ENCODE data around the gene SAE1. TPM values are rescaled to one million over a fixed set of nuclear protein-coding genes. Genes with fewer than 3 reads are reported as not detected.
A peak's percentile ranks its signal among the peaks of the same experiment; 100 is the strongest.

SAE1 gene
- total and polyA plus RNA-seq, 8 donors: 67.7 to 125 (median 93.4) TPM

- Histone ChIP-seq H3K27ac (no peak overlapping the region), H3K27me3 (no peaks in the 10 kb centered on the region), H3K36me3 (no peaks in the 10 kb centered on the region), H3K4me1 (peaks cover 0 to 7% of the 10 kb centered on the region in 2 donors), H3K4me3 (no peak overlapping the region), H3K9me3 (no peaks in the 10 kb centered on the region)
- peak in 2 of 4 donors; percentile 70 to 76 for DNase-seq
- TF ChIP-seq CTCF (IDR thresholded peaks at IDR 0.05): peak; percentile 55 to 72
- intact Hi-C loops (cut with DNase I): loop anchor here in 1 of 2 donors (5.0 kb wide), 1 partner anchor 43 kb away; no protein-coding TSS in a partner anchor
- ATAC-seq: peak; percentile 89
Measured at GRCh38 chr19:47124937-47125668, 5.5 kb upstream of the SAE1 start.

GRCh38 chr19:47125669-47125938, 5.0 kb upstream of the SAE1 start:
- Histone ChIP-seq H3K4me3 (no peak overlapping the region), H3K36me3 (no peaks in the 10 kb centered on the region), H3K27ac (no peak overlapping the region), H3K27me3 (no peaks in the 10 kb centered on the region), H3K9me3 (peaks cover 0 to 2% of the 10 kb centered on the region in 2 donors), H3K4me1 (peaks cover 0 to 7% of the 10 kb centered on the region in 2 donors)
- no peak for TF ChIP-seq CTCF (IDR thresholded peaks at IDR 0.05)
- intact Hi-C loops (cut with DNase I): no loop called here
- ATAC-seq (peak; percentile 38), DNase-seq (no peak)

- H3K27me3 ChIP-seq: no peaks in the 10 kb centered on the region
- H3K4me1 ChIP-seq: peaks cover 14 to 35% of the 10 kb centered on the region in 2 donors
- H3K27ac ChIP-seq: no peak overlapping the region
- TF ChIP-seq CTCF (IDR thresholded peaks at IDR 0.05): no peak
- DNase-seq (no peak), ATAC-seq (no peak)
- intact Hi-C loops (cut with DNase I): no loop called here
- no peaks in the 10 kb centered on the region for H3K36me3 ChIP-seq
- no peak overlapping the region for H3K4me3 ChIP-seq
- H3K9me3 ChIP-seq: peaks cover 0 to 2% of the 10 kb centered on the region in 2 donors
Measured at GRCh38 chr19:47129579-47129978, 1.1 kb upstream of the SAE1 start.

- H3K4me3 ChIP-seq: peak overlapping the region; percentile 83 to 84
- TF ChIP-seq CTCF (IDR thresholded peaks at IDR 0.05): no peak
- intact Hi-C loops (cut with DNase I): no loop called here
Measured at GRCh38 chr19:47130120-47130588, 481 bp upstream of the SAE1 start.

GRCh38 chr19:47132194-47132852, 1.7 kb downstream of the SAE1 start:
- H3K27ac ChIP-seq: no peak overlapping the region
- H3K9me3 ChIP-seq: peaks cover 0 to 2% of the 10 kb centered on the region in 2 donors
- no peaks in the 10 kb centered on the region for H3K27me3 ChIP-seq
- H3K4me1 ChIP-seq: peaks cover 16 to 35% of the 10 kb centered on the region in 2 donors
- peak overlapping the region in 1 of 2 donors; percentile 83 for H3K4me3 ChIP-seq
- TF ChIP-seq CTCF (IDR thresholded peaks at IDR 0.05): no peak
- H3K36me3 ChIP-seq: peaks cover 0 to under 1% of the 10 kb centered on the region in 2 donors
- intact Hi-C loops (cut with DNase I): no loop called here
- DNase-seq (no peak), ATAC-seq (no peak)

More at GRCh38 chr19:47130120-47130588, 481 bp upstream of the SAE1 start:
- ATAC-seq (no peak), DNase-seq (peak in 1 of 4 donors; percentile 23)
- peaks cover 0 to 2% of the 10 kb centered on the region in 2 donors for H3K9me3 ChIP-seq
- H3K27me3 ChIP-seq: no peaks in the 10 kb centered on the region
- H3K4me1 ChIP-seq: peaks cover 16 to 37% of the 10 kb centered on the region in 2 donors
- H3K36me3 ChIP-seq: no peaks in the 10 kb centered on the region
- H3K27ac ChIP-seq: peak overlapping the region in 1 of 2 donors; percentile 88
